ENCODE data around the gene PRCD.
A peak's percentile ranks its signal among the peaks of the same experiment; 100 is the strongest.
"Not testable (repeated sequence)": the region's sequence is repeated elsewhere in the genome, so short reads cannot be mapped to it uniquely, and the experiment has no call there.

The PRCD gene

DNA sequence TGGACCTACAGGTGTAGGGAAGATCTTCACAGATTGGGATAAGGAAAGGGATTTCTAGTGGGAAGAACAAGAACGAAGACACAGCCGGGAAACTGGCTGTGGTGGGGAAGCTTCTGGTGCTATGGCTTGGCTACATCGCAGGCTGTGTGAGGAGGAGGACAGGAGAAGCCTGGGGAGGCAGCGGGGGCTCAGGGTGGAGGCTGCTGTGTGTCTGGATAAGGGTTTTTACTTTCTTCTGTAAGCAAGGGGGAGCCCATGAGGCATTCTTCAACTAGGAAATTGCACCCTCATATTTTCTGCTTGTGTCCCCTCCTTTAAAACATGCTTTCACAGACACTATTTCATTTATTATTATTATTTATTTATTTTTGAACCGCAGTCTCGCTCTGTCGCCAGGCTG lies 35.7 kb upstream of the PRCD start:
- DNase-seq (ENCODE audit: low spot score) = no peak

DNA sequence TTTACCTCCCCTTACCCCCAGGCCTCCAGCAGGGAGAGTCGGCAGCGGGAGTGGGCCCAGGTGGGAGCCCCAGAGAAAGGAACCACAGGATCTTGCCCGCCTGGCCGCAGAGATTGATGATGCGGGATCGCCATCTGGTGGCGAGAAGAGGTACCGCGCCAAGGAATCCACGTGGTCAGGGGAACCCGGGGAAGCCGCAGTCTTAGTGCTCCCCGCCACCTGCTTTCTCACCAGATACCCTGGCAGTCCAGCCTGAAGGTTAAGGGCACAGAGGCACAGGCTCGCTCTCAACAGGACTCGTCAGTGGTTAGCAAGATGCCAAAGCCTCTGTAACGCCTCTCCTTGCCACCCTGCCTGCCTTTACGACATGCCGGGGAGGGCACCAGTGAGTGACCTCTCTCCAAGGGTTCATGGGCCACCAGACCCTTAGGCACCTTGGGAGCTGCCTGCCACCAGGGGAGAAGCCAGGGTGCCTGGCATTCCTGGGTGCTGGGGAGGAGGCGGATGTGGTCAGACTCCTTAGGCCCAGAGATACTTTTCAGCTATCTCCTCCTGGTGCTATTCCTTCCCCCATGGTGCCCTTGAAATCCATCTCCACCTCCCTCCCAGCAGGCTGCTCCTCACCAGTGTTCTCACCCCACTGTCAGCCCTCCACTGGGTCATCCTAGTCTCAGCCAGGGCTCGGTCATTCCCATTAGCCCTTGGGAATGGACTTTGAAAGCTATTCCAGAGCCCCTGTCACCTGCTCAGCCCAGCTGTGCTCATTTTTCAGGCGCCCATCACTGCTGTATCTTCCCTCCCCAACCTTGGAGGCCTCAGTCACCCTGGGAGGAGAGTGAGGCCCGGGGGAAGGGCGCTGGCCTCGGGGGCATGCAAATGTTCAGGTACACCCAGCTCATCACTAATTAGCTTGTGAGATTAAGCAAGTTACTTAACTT lies 33.2 kb upstream of the PRCD start:
- peak; percentile 57 for DNase-seq (ENCODE audit: low spot score)

DNA sequence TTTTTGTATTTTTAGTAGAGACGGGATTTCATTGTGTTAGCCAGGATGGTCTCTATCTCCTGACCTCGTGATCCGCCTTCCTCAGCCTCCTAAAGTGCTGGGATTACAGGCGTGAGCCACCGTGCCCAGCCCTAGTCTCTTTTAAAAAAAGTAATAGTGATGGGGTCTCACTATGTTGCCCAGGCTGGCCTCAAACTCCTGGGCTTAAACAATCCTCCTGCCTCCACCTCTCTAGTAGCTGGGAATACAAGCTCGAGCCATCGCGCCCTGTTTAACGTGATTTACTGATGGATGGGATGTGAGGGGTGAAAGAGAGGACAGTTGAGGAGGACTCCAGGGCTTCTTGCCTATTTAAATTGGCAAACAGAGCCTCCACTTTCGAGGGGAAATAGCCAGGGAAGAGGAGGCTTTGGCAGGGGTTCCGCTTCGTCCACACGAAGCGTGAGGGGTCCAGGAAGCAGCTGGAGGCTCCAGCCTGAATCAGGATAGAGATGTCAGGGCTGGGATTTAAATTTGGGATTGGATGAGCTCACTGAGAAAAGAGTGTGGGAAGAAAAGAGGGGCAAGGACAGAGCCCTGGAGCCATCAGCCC lies 31.3 kb upstream of the PRCD start:
- not testable (repeated sequence) for DNase-seq (ENCODE audit: low spot score)

DNA sequence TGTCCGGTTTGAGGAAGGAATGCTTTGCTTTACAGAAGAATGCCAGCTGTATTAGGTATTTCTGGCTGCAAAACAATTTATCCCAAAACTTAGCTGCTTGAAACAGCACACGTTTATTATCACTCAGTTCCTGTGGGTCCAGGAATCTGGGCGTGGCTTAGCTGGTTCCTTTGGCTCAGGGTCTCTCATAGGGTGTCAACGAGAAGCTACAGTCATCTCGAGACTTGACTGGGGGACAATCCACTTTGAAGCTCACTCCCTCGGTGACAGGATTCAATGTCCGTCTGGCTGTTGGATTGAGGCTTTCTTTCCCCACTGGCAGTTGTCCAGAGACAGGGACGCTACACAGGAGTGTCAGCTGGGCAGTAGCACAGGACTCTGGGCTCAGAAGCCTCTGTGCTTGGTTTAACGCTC lies 29.0 kb upstream of the PRCD start:
- no peak for DNase-seq (ENCODE audit: low spot score)

DNA sequence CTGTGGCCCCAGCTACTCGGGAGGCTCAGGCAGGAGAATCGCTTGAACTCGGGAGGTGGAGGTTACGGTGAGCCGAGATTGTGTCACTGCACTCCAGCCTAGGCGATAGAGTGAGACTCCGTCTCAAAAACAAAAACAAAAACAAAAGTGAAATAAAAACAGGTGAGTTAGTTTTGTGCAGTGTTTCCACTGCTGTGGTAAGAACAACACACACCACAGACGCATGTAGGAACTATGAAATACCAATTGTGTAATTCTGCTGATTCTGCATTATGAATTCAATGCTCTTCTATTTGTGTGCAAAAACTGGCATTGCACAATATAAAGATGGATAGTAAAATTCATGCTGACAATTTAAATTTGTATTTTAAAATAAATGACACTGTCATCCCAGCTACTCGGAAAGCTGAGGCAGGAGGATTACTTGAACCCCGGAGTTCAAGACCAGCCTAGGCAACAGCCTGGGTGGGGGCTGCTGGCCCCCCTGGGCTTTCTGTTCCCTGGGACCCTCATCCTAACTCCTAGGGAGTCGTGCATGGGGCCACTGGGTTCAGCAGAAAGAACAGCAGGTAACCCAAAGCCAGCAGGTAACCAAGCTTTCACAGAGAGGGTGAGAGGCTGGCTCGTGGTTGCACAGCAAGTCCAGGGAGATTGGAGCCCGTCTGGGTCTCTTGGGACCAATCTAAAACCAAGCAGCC lies 28.0 kb upstream of the PRCD start:
- no peak for DNase-seq (ENCODE audit: low spot score)

DNA sequence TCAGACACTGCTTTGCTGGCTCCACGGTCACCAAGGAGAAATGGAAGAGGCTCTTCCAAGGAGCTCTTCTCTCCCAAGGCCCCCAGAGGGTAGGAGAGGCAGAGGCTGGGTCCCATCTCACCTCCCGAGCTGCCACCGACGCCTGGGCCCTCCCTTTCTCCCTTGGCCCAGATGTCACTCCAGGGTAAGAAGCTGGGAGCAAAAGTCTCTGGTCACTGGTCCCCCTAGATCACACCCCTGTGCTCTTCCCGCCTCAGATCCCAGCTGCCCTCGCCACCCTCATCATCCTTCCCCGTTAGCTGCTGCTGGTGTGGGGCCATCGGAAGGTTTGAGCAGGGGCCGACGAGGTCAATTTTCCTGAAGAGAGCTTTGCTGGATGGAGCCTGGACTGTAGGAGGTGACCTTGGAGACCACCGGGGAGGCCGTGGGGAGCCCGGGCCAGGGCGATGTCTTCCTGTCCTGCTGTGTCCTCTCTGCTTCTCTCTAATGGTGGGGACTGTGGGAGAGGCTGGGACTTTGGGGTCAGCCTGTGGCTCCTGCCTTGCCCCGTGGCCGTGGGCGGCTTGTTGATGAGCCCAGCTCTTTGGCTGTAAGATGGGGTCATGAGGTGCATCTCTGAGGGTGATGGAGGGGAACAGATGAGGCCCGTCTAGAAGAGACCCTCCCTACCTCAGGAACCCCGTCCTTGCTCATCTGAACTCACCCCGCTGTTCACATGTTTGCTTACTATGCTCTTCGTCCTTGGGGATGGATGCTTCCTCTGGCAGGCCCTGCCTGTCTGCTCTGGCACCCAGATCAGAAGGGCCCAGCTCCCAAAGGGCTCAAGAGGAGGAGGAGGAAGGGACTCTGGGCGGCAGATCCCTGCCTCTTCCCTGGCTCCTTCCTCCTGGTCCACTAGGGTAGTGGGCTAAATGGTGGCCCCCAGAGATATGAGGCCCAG lies 27.2 kb upstream of the PRCD start:
- DNase-seq (ENCODE audit: low spot score) = no peak

DNA sequence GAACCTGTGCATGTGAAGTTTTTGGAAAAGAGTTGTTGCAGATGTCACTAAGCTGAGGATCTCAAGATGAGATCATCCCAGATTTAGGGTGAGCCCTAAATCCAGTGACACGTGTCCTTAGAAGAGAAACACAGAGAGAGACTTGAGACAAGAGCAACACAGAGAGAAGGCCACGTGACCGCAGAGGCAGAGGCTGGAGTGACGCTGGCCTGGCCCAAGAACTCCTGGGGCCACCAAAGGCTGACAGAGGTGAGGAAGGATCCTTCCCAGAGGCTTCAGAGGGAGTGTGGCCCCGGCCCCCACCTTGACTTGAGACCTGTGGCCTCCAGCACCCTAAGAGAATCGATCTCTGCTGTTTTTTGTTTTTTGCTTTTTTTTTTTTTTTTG lies 26.5 kb upstream of the PRCD start:
- no peak for DNase-seq (ENCODE audit: low spot score)

DNA sequence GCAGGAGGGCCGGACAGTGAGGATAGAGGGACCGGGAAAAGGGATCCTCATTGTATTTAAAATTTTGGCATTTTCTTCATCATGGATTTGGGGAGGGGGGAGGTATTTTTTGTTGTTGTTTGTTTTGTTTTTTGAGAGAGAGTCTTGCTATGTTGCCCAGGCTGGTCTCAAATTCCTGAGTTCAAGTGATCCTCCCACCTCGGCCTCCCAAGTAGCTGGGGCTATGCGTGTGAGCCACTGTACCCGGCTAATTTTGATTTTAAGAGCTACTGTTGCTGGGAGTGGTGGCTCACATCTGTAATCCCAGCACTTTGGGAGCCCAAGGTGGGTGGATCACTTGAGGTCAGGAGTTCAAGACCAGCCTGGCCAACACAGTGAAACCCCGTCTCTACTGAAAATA lies 25.5 kb upstream of the PRCD start:
- DNase-seq (ENCODE audit: low spot score) = not testable (repeated sequence)

DNA sequence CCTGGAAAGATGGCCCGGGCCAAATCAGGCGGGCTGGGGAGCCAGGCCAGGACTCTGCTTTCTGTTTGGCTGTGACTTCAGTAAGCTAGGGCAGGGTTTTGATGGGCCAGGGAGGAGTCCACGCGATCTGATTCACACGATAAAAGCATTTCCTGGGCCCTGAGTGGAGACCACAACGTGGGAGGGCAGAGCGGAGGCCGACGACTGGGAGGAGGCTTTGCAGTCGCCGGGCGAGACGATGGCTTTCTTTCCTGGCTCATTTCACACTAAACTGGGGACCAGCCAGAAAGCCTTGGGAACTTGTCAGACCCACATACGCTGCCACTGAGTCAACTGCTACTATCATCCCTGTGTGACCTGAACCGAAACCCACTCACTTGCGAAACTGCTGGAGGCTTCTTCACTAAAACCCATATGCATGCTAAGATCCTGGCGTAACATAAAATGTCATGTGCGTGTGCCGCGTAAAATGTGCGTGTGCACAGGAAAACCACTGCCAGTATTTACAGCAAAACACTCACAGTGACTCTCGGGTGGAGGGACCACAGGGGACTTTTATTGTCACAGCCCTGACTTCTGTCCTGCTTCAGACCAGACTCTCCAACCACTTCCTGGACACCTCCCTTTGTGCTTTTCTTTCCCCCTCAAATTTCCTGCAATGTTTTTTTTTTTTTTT lies 24.4 kb upstream of the PRCD start:
- DNase-seq (ENCODE audit: low spot score) = no peak

DNA sequence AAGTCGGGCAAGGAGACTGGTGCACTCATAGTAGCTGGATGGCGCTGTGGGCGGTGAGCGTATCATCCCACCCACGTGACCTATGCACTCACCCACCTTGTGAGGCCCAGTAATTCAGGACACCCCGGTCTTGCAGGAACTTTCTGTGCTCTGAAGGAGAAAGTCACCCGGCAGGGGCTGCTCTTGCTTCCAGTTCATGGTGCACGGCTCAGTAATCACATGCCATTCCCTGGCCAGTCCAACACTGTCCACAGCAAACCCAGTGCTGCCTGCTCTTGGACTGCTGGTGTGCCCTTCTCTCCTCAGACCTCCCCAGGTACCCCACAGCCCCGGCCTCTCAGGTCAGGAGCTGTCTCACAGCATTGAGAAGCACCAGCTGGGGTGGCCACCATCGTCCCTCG lies 22.2 kb upstream of the PRCD start:
- DNase-seq (ENCODE audit: low spot score) = no peak

DNA sequence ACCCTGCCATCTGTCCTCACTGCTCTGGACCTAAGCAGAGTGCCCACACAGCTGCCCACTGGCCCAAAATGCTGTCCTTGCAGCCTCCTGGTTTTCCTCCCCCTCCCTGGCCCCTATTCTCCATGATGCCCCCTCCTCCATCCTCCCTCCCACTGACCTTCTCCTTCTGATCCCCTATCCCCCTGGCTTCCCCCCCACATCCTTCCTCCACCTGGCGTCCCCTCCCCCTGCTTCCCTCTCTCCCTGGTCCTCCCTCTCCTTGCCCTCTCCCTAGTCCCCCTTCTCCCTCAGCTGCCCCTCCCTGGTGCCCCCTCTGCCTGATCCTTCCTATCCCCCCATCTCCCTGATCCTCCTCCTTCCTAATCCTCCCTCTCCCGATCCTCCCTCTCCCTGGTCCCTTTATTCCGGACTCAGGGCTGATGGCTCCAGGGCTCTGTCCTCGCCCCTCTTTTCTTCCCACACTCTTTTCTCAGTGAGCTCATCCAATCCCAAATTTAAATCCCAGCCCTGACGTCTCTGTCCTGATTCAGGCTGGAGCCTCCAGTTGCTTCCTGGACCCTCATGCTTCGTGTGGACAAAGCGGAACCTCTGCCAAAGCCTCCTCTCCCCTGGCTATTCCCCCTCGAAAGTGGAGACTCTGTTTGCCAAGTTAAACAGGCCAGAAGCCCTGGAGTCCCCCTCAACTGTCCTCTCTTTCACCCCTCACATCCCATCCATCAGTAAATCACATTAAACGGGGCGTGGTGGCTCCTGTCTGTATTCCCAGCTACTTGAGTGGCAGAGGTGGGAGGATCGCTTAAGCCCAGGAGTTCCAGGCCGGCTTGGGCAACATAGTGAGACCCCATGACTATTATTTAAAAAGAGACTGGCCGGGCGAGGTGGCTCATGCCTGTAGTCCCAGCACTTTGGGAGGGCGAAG lies 20.5 kb upstream of the PRCD start:
- DNase-seq (ENCODE audit: low spot score) = no peak

DNA sequence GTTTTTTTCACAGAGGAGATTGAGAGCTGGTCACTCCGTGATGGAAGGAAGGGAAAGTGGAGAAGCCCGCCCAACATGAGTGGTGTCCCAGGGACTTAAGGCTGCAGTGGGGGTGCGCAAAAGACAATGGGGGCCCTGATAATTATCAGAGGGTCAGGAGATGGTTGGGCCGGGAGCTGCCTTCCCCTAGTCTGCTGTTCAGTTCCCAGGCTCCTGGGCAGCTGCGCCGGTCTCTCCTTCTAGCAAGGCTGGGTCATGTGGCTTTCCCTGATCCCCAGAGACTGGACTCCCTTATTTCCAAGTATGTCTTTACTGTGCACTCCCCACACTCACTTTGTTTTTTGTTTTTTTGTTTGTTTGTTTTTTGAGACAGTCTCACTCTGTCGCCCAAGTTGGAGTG lies 18.6 kb upstream of the PRCD start:
- DNase-seq (ENCODE audit: low spot score) = no peak

DNA sequence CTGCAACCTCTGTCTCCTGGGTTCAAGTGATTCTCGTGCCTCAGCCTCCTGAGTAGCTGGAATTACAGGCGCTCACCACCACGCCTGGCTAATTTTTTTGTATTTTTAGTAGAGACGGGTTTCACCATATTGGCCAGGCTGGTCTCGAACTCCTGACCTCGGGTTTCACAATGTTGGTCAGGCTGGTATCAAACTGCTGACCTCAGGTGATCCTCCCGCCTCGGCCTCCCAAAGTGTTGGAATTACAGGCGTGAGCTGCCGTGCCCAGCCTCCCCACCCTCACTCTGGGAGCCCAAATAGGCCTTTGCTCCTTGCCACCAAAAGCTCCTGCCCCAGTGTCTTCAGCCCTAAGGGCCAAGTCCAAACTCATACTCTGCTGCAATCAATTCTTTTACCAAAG lies 18.2 kb upstream of the PRCD start:
- not testable (repeated sequence) for DNase-seq (ENCODE audit: low spot score)

DNA sequence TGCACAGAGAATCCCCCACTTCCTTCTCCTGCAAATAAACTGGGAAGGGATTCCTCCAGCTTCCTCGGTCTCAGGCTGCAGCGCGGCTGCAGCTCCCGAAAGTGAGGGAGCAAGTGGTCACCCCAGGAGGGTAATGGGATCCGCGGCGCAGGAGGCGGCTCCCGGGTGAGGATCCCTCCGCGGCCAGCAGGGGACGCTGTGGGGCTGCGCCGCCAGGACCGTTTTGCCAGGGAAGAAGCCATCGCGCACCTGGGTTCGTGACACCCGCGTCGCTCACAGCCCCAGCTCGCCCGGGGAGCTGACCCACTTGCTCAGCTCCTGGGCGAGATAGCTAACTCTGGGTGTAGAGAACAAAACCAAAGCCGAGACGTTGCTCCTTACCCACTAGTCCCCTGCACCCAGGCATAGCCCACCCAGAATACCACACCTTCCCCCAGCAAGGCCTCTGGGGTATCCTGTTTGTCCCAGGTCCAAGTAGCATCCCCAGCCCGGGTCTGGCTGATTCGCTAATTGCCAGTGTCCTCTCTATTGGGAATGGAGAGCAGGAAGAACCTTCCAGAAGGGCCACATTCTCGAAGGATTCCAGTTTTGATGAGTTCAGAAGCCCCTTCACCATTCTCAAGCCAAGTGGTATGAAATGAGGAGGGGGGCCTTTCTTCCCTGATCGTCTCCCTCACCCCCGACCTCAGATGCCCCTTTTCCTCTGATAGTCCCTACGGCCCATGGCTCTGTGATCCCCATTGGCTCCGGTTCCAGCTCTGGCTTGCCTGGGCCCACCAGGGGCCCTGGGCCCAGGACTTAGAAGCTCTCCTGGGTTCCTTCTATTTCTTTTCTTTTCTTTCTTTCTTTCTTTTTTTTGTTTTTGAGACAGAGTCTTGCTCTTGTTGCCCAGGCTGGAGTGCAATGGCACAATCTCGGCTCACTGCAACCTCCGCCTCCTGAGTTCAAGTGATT lies 16.5 kb upstream of the PRCD start:
- no peak for DNase-seq (ENCODE audit: low spot score)

DNA sequence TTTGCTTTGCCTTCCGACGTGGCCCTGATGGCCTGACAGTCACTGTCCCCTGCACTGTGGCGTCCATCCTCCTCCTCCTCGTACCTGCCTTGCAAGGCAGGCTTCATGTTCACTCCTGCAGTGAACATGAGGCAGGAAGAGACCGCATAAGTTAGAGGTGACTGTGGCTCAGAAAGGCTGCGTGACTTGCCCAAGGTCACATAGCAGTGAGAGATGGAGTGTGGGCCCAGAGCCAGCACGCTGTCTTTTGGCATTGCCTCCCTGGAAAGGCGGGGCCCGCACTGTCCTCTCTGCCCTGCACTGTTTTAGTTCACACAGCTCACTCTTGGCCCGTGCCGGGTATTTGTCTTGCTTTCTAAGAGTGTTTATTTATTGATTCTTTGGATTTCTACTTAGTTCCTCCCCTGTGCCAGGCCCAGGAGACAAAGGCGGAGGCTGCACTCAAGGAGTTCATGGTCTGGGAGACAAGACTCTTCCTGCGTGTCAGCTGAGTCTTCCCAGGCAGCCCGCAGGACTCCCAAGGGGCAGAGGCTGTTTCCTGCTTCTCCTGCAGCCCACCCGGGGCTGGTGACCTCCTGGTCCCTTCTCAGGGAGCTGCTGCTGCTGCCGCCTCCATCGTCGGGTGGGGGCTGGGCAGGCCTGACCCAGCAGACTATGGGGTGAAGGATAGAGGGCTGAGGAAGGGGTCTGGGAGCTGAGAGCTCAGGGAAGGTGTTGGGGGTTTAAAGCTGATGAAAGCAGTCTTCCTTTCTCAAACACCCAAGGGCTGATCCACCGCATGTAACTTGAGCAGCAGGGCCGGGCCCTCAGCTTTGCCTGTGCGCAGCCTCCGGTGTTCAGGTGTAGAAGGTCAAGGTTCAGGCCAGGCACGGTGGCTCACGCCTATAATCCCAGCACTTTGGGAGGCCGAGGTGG lies 15.0 kb upstream of the PRCD start:
- no peak for DNase-seq (ENCODE audit: low spot score)

DNA sequence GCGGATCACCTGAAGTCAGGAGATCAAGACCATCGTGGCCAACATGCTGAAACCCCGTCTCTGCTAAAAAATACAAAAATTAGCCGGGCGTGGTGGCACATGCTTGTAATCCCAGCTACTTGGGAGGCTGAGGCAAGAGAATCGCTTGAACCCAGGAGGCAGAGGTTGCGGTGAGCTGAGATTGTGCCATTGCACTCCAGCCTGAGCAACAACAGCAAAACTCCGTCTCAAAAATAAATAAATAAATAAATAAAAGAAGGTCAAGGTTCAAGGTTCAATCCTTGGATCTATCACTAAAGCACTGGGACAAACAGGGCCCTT lies 14.4 kb upstream of the PRCD start:
- not testable (repeated sequence) for DNase-seq (ENCODE audit: low spot score)

DNA sequence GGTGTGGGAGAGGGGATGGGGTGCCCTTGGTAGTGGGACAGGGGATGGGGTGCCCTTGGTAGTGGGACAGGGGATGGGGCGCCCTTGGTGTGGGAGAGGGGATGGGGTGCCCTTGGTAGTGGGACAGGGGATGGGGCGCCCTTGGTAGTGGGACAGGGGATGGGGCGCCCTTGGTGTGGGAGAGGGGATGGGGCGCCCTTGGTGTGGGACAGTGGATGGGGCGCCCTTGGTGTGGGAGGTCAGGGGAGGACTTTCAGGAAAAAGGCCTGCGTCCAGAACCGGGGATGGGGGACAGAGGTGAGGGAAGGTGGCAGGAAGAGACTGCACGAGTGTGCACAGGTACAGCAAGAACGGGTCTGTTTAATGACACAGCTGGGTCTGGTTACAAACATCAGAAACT lies 12.8 kb upstream of the PRCD start:
- not testable (repeated sequence) for DNase-seq (ENCODE audit: low spot score)
